ENCODE data around the gene KHDC1. TPM values are rescaled to one million over a fixed set of nuclear protein-coding genes. Genes with fewer than 3 reads are reported as not detected.

KHDC1 gene
- total RNA-seq, 1 experiment from 2014 or later, result 9.1 TPM

- no peak within 1 kb of the TSS for H2AFZ ChIP-seq (ENCODE audit: low read depth, low read length, poor library complexity, severe bottlenecking)
- ChIA-PET CTCF (no interaction called here), POLR2A (no interaction called here), RAD21 (ENCODE audit: low non-redundant PET in 1 of 2, low total read pairs in 2 of 2, uncharacterized antibody in 2 of 2, unreplicated experiment in 2 of 2) (no interaction called here)
- intact Hi-C loops (cut with micrococcal nuclease), result no loop called here
- no peak for DNase-seq (ENCODE audit: low read depth, low spot score)
- H3K9me2 ChIP-seq (ENCODE audit: insufficient read depth), result no peaks in the 10 kb centered on the region
- peaks cover 18 to 27% of the 10 kb centered on the region in 2 experiments for H3K4me1 ChIP-seq (ENCODE audit: control insufficient read depth in 1 of 2, insufficient read depth in 2 of 2, low read length in 2 of 2)
- ATAC-seq, result no peak
- H3K79me2 ChIP-seq (ENCODE audit: insufficient read depth, low read length), result no peaks in the 10 kb centered on the region
- BruUV-seq (replicated peaks), result no TSS peak
- H3K27ac ChIP-seq (ENCODE audit: low read depth, low read length), result peak within 1 kb of the TSS; percentile 67
- TF ChIP-seq RAD21 (IDR thresholded peaks at IDR 0.05; ENCODE audit: low read depth) (no peak), POLR2A (IDR thresholded peaks at IDR 0.05; ENCODE audit: borderline replicate concordance, extremely low read depth, insufficient read depth, insufficient read length) (no peak), ATF3 (IDR thresholded peaks at IDR 0.05) (no peak), ZBTB33 (IDR thresholded peaks at IDR 0.05; ENCODE audit: extremely low read depth, insufficient replicate concordance, low read length) (no peak), JUND (IDR thresholded peaks at IDR 0.05) (no peak), CEBPB (IDR thresholded peaks at IDR 0.05; ENCODE audit: low read depth) (no peak), CBX3 (IDR thresholded peaks at IDR 0.05; ENCODE audit: low read depth) (no peak), SIN3A (IDR thresholded peaks at IDR 0.05; ENCODE audit: low read depth) (no peak), MAX (IDR thresholded peaks at IDR 0.05) (no peak), POLR2AphosphoS5 (IDR thresholded peaks at IDR 0.05; ENCODE audit: low read depth, low read length) (no peak), FOSL1 (IDR thresholded peaks at IDR 0.05; ENCODE audit: low read depth) (no peak), TCF7L2 (IDR thresholded peaks at IDR 0.05; ENCODE audit: borderline replicate concordance, extremely low read depth, insufficient read depth, insufficient read length) (no peak), YY1 (IDR thresholded peaks at IDR 0.05; ENCODE audit: extremely low read depth, insufficient replicate concordance, low read depth, low read length) (no peak), EGR1 (IDR thresholded peaks at IDR 0.05; ENCODE audit: low read depth) (no peak), ZNF274 (IDR thresholded peaks at IDR 0.05; ENCODE audit: low read depth, low read length) (no peak)
- H3K9ac ChIP-seq (ENCODE audit: low read length), result peak within 1 kb of the TSS; percentile 17; the same call in 1 of the 2 replicates
- no peaks in the 10 kb centered on the region for H3K27me3 ChIP-seq (ENCODE audit: insufficient read depth, low read length)
- no peaks in the 10 kb centered on the region for H3K36me3 ChIP-seq (ENCODE audit: control insufficient read depth in 1 of 2, insufficient read depth in 2 of 2, low read length in 2 of 2)
- H3K4me3 ChIP-seq (replicated peaks in 1 of 2; ENCODE audit: low read depth in 1 of 2, low read length in 2 of 2), result peak within 1 kb of the TSS; percentile 12 to 34
- H4K20me1 ChIP-seq (ENCODE audit: insufficient read depth), result no peaks in the 10 kb centered on the region
- no peaks in the 10 kb centered on the region for H3K9me3 ChIP-seq (ENCODE audit: control insufficient read depth in 1 of 2, insufficient read depth in 1 of 2, low read depth in 1 of 2, low read length in 2 of 2)
- H3K4me2 ChIP-seq (ENCODE audit: low read length), result peak within 1 kb of the TSS; percentile 63
Measured at GRCh38 chr6:73225396-73225795, 37.6 kb downstream of the KHDC1 start, which contains the start of gene KHDC1L. TSS of gene KHDC1L (minus strand) at chr6:73225496. CDS start at chr6:73225408, 88 bp downstream.
